ENCODE data around the gene ZNF571. TPM values are rescaled to one million over a fixed set of nuclear protein-coding genes. Genes with fewer than 3 reads are reported as not detected.

The ZNF571 gene
- total RNA-seq, 2 donors from 2014 or later = 2.3 to 2.7 TPM

DNA sequence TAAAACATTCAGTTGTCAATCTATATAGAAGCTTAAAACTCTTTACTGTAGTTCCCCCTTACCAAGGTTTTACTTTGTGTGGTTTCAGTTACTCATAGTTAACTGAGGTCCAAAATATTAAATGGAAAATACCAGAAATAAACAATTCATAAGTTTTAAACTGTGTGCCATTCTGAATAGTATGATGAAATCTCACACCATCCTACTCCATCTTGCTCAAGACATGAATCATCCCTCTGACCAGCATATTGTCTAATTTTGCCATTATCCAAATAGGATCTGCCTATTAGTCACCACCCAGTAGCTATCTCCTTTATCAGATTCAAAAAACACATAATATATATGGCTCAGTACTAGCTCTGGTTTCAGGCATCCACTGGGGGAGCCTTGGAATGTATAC lies 22.4 kb downstream of the ZNF571 start:
- Histone ChIP-seq H3K27me3 (no peaks in the 10 kb centered on the region), H3K4me1 (no peaks in the 10 kb centered on the region), H3K36me3 (peaks cover 59% of the 10 kb centered on the region), H3K9me3 (peaks cover 0 to 57% of the 10 kb centered on the region in 2 donors), H3K4me3 (no peak overlapping the region), H3K27ac (no peak overlapping the region)
- TF ChIP-seq, protein P1, sequence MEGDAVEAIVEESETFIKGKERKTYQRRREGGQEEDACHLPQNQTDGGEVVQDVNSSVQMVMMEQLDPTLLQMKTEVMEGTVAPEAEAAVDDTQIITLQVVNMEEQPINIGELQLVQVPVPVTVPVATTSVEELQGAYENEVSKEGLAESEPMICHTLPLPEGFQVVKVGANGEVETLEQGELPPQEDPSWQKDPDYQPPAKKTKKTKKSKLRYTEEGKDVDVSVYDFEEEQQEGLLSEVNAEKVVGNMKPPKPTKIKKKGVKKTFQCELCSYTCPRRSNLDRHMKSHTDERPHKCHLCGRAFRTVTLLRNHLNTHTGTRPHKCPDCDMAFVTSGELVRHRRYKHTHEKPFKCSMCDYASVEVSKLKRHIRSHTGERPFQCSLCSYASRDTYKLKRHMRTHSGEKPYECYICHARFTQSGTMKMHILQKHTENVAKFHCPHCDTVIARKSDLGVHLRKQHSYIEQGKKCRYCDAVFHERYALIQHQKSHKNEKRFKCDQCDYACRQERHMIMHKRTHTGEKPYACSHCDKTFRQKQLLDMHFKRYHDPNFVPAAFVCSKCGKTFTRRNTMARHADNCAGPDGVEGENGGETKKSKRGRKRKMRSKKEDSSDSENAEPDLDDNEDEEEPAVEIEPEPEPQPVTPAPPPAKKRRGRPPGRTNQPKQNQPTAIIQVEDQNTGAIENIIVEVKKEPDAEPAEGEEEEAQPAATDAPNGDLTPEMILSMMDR (IDR thresholded peaks at IDR 0.05) = no peak
- no peak for DNase-seq (ENCODE audit: low spot score)

DNA sequence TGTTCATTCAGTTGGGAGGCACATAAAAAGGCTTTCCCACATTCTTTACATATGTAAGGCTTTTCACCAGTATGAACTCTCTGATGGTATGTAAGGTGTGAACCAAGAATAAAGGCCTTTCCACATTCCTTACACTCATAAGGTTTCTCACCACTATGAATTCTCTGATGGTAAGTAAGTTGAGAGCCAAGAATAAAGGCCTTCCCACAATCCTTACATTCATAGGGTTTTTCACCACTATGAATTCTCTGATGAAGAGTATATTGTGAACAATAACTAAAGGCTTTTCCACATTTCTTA lies 29.3 kb downstream of the ZNF571 start:
- Histone ChIP-seq H3K27me3 (no peaks in the 10 kb centered on the region), H3K4me1 (no peaks in the 10 kb centered on the region), H3K27ac (no peak overlapping the region), H3K4me3 (no peak overlapping the region), H3K36me3 (peaks cover 67% of the 10 kb centered on the region), H3K9me3 (peaks cover 0 to 77% of the 10 kb centered on the region in 2 donors)
- TF ChIP-seq, protein P1 (IDR thresholded peaks at IDR 0.05) = no peak
- DNase-seq (ENCODE audit: low spot score) = no peak

DNA sequence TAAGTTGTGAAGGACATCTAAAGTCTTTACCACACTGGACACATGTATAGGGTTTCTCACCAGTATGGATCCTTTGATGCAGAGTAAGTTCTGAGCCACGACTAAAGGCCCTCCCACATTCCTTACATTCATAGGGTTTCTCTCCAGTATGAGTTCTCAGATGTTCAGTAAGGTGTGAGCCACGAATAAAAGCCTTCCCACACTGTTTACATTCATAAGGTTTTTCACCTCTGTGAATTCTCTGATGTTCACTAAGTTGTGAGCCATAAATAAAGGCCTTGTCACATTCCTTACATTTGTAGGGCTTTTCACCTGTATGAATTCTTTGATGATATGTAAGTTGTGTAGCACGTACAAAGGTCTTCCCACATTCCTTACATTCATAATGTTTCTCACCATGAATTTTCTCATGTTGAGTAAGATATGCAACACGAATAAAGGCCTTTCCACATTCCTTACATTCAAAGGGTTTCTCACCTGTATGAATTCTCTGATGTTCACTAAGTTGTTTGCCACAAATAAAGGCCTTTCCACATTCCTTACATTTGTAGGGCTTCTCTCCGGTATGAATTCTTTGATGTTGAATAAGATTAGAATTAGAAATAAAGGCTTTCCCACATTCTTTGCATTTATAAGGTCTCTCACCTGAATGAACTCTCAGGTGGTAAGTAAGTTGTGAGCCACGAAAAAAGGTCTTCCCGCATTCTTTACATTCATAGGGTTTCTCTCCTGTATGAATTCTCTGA lies 29.8 kb downstream of the ZNF571 start:
- TF ChIP-seq, protein P1 (IDR thresholded peaks at IDR 0.05) = no peak
- Histone ChIP-seq H3K27ac (no peak overlapping the region), H3K4me3 (no peak overlapping the region), H3K9me3 (peaks cover 0 to 75% of the 10 kb centered on the region in 2 donors), H3K4me1 (no peaks in the 10 kb centered on the region), H3K36me3 (peaks cover 67% of the 10 kb centered on the region), H3K27me3 (no peaks in the 10 kb centered on the region)
- DNase-seq (ENCODE audit: low spot score) = no peak

DNA sequence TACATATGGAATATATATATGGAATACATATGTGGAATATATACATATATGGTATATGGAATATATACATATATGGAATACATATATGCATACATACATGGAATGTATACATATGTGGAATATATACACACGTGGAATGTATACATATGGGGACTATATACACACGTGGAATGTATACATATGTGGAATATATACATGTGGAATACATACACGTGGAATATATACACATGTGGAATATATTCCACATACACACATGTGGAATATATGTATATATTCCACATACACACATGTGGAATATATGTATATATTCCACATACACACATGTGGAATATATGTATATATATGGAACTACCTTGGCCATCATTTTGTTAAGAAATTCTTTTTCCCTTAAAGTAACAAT lies 31.1 kb downstream of the ZNF571 start:
- TF ChIP-seq, protein P1 (IDR thresholded peaks at IDR 0.05) = no peak
- Histone ChIP-seq H3K36me3 (peaks cover 74% of the 10 kb centered on the region), H3K27ac (no peak overlapping the region), H3K9me3 (peaks cover 0 to 76% of the 10 kb centered on the region in 2 donors), H3K4me3 (no peak overlapping the region), H3K27me3 (no peaks in the 10 kb centered on the region), H3K4me1 (no peaks in the 10 kb centered on the region)
- DNase-seq (ENCODE audit: low spot score) = no peak

DNA sequence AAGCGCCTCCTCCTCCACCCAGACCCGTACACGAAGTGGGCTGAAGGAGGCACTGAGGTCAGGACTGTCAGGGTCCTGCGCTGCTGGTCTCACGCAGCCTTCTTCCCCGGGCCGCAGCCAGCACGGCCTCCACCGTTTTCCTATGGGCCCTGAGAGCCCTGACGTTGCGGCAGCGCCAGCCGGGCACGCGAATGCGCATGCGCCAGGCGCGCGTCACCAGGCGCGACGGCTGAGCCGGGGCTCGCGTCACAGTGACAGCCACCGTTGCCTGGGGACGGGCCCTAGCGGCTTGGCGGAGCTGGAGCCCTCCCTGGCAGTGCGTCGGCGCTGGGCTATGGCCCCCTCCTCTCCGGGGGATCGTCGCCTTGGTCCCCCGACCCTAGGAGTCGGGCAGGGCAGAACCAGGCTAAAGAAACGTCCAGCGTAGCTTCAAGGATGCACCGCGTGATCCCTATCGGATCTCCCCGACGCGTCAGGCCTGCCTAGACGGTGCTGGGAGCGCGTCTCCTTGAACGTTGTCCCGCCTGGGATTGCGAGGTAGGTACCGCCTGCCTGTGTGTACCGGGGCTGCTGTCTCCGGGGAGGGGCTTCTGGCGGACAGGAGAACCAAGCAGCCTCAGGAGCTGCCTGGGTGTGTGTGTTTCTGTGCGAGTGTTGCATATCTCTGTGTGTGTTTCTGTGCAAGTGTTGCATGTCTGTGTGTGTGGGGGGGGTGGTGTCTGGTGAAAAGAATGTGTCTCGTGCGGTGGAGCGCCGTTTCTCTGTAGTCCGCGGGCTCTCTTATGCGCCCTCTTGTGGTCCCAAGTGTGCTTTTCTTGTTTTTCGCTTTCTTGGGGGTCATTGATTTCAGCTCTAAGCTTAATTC lies 43.2 kb downstream of the ZNF571 start:
- DNase-seq (ENCODE audit: low spot score) = no peak
- TF ChIP-seq, protein P1 (IDR thresholded peaks at IDR 0.05) = peak in 1 of 2 donors; percentile 43
- Histone ChIP-seq H3K27ac (peak overlapping the region; percentile 52 to 57), H3K4me3 (peak overlapping the region; percentile 50 to 53), H3K27me3 (no peaks in the 10 kb centered on the region), H3K4me1 (no peaks in the 10 kb centered on the region), H3K36me3 (peaks cover 7% of the 10 kb centered on the region), H3K9me3 (peaks cover 0 to 38% of the 10 kb centered on the region in 2 donors)

All from right atrium auricular region (tissue), 2 donors.